ENCODE measurements around the gene AOC1. TPM values are rescaled to one million over a fixed set of nuclear protein-coding genes. Genes with fewer than 3 reads are reported as not detected.

Gene AOC1
- total and polyA plus RNA-seq, 9 donors, result 0.26 to 0.95 TPM; not detected in 7

DNA sequence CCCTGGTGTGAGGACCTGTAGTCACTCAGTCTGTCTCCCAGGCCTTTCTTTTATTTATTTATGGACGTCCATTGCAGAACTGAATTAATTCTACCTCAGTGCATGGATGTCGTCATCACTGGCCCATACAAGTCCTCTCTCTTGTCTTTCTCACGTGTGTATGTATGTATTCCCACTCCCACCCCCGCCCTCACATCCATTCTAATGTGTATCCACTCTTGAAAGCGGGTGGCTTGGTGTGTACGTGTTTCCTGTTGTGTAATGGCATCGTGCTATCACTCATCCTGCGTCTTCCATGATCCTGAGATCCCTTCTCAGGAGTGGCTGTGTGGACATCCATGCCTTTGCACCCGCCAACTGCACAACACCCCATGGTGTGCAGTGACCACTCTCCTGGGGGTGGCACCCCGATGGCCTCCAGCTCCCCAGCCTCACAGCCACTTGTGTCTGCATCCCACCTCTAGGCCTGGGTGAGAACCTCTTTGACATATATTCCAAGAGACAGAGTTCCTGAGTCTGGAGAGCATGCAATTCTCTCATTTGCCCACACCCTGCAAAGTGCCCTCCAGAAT is 3.0 kb upstream of the AOC1 start:
- DNase-seq, result peak in 1 of 5 donors; percentile 1
- H3K27ac ChIP-seq, result no peak overlapping the region
- no peaks in the 10 kb centered on the region for H3K4me1 ChIP-seq (ENCODE audit: insufficient read depth)
- H3K4me3 ChIP-seq, result no peak overlapping the region
- intact Hi-C loops (cut with DNase I), result no loop called here
- no peaks in the 10 kb centered on the region for H3K36me3 ChIP-seq
- WGBS, 3 donors, result 91 to 93% (median 93%) methylated on average over 10 of the region's 10 CpGs
- H3K9me3 ChIP-seq, result no peaks in the 10 kb centered on the region
- no peaks in the 10 kb centered on the region for H3K27me3 ChIP-seq
- no peak for TF ChIP-seq POLR2A (IDR thresholded peaks at IDR 0.05)

DNA sequence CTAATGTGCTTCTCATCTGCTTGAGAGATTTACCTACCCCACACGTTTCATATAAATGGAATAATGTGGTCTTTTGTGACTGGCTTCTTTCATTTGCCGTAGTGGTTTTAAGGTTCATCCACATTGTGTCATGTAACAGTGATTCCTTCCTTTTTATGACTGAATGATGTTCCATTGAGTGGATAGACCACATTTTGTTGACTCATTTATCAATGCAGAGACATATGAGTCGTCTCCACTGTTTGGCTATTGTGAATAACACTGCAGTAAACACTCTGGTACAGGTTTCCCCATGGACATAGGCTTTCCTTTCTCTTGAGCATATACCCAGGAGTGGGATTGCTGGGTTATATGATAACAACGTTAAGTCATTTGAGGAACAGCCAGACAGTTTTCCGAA is 2.0 kb upstream of the AOC1 start:
- Histone ChIP-seq H3K27ac (no peak overlapping the region), H3K9me3 (no peaks in the 10 kb centered on the region), H3K27me3 (no peaks in the 10 kb centered on the region), H3K36me3 (no peaks in the 10 kb centered on the region), H3K4me1 (ENCODE audit: insufficient read depth) (no peaks in the 10 kb centered on the region), H3K4me3 (no peak overlapping the region)
- intact Hi-C loops (cut with DNase I), result no loop called here
- TF ChIP-seq POLR2A (IDR thresholded peaks at IDR 0.05) (no peak), EP300 (IDR thresholded peaks at IDR 0.05) (no peak)
- TF ChIP-seq, protein P1, sequence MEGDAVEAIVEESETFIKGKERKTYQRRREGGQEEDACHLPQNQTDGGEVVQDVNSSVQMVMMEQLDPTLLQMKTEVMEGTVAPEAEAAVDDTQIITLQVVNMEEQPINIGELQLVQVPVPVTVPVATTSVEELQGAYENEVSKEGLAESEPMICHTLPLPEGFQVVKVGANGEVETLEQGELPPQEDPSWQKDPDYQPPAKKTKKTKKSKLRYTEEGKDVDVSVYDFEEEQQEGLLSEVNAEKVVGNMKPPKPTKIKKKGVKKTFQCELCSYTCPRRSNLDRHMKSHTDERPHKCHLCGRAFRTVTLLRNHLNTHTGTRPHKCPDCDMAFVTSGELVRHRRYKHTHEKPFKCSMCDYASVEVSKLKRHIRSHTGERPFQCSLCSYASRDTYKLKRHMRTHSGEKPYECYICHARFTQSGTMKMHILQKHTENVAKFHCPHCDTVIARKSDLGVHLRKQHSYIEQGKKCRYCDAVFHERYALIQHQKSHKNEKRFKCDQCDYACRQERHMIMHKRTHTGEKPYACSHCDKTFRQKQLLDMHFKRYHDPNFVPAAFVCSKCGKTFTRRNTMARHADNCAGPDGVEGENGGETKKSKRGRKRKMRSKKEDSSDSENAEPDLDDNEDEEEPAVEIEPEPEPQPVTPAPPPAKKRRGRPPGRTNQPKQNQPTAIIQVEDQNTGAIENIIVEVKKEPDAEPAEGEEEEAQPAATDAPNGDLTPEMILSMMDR (IDR thresholded peaks at IDR 0.05), result no peak
- no peak for DNase-seq
- 88 to 94% (median 91%) methylated on average over 5 of the region's 5 CpGs for WGBS, 3 donors

GRCh38 chr7:150851492-150852370 is 586 bp upstream of the AOC1 start:
- H3K4me3 ChIP-seq, result no peak overlapping the region
- TF ChIP-seq EP300 (IDR thresholded peaks at IDR 0.05), result no peak
- TF ChIP-seq, protein P1 (IDR thresholded peaks at IDR 0.05), result no peak
- TF ChIP-seq POLR2A (IDR thresholded peaks at IDR 0.05), result no peak
- peak in 1 of 5 donors; percentile 2 for DNase-seq
- H3K27ac ChIP-seq, result no peak overlapping the region
- no peaks in the 10 kb centered on the region for H3K27me3 ChIP-seq
- intact Hi-C loops (cut with DNase I), result no loop called here
- H3K36me3 ChIP-seq, result no peaks in the 10 kb centered on the region
- no peaks in the 10 kb centered on the region for H3K4me1 ChIP-seq (ENCODE audit: insufficient read depth)
- WGBS, 3 donors, result 87 to 89% (median 88%) methylated on average over 19 of the region's 19 CpGs
- no peaks in the 10 kb centered on the region for H3K9me3 ChIP-seq

DNA sequence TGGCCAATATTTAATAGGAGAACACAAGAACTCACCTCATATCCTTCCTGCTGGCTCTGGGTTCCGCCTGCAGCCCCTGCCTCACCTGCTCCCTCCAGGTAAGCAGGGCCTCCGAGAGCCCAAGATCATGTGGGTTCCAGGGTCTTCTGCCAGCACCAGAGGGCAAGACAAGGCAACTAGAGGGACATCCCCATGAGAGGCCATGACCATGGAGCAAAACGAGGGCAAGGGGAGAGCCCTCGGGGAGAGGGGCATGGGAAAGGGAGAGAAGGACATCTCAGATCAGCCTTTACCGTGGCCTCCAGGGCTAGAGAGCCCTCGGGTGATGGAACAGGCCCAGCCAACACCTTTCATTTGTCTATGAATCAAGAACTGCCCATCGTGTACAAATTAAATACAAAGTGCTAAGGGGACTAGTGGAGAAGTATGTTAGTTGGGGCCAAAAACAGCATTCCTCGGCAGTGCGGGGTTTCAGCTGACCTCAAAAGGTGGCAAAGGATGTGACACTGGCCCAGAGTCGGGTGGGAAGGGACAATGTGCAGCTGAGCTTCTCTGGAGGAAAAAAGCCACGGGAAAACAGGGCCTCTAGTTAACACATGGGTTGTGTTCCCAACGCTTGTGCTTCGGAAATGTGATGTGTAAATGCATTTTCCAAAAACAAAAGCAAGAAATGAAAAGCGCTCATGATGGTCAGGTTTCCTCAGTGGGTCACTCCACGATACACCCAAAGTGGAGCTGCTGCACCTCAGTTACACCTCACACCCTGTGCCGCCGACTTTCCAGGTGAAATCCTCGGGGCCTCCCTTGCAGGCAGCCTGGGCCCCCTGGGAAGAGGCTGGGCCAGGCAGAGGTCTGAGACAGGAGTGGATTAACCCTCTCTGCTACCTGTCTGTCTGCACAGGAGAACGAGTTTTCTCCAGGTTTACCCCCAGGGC is 2.0 kb downstream of the AOC1 start:
- 77 to 82% (median 78%) methylated on average over 19 of the region's 19 CpGs for WGBS, 3 donors
- intact Hi-C loops (cut with DNase I), result no loop called here
- Histone ChIP-seq H3K27ac (no peak overlapping the region), H3K36me3 (no peaks in the 10 kb centered on the region), H3K27me3 (no peaks in the 10 kb centered on the region), H3K9me3 (no peaks in the 10 kb centered on the region), H3K4me1 (ENCODE audit: insufficient read depth) (no peaks in the 10 kb centered on the region), H3K4me3 (no peak overlapping the region)
- TF ChIP-seq POLR2A (IDR thresholded peaks at IDR 0.05) (no peak), EP300 (IDR thresholded peaks at IDR 0.05) (no peak)
- TF ChIP-seq, protein P1 (IDR thresholded peaks at IDR 0.05), result no peak
- DNase-seq, result peak in 1 of 5 donors; percentile 3
